ENCODE data around the gene ASB1. TPM values are rescaled to one million over a fixed set of nuclear protein-coding genes. Genes with fewer than 3 reads are reported as not detected.

Gene ASB1
- total RNA-seq, 2 experiments from 2014 or later, result 31.7 to 33.4 TPM

GRCh38 chr2:238499731-238500580, 73.2 kb downstream of the ASB1 start:
- POLR2A ChIA-PET, result no interaction called here
- Mint-ChIP-seq H3K4me1 (peaks cover 3% of the 10 kb centered on the region), H3K4me3 (no peak overlapping the region), H3K27ac (no peak overlapping the region), H3K9me3 (ENCODE audit: low read depth) (no peaks in the 10 kb centered on the region), H3K36me3 (ENCODE audit: low read depth) (no peaks in the 10 kb centered on the region), H3K27me3 (no peaks in the 10 kb centered on the region)
- DNase-seq (no peak), ATAC-seq (no peak)
- intact Hi-C loops (cut with DNase I, micrococcal nuclease), result no loop called here
- CTCF ChIA-PET, result no interaction called here

GRCh38 chr2:238501311-238501710, 74.6 kb downstream of the ASB1 start:
- no peaks in the 10 kb centered on the region for H3K4me1 Mint-ChIP-seq
- DNase-seq, result no peak
- H3K27ac Mint-ChIP-seq, result no peak overlapping the region
- no peaks in the 10 kb centered on the region for H3K27me3 Mint-ChIP-seq
- H3K36me3 Mint-ChIP-seq (ENCODE audit: low read depth), result no peaks in the 10 kb centered on the region
- intact Hi-C loops (cut with DNase I, micrococcal nuclease), result no loop called here
- no peak for ATAC-seq
- H3K9me3 Mint-ChIP-seq (ENCODE audit: low read depth), result no peaks in the 10 kb centered on the region
- H3K4me3 Mint-ChIP-seq, result no peak overlapping the region
- ChIA-PET CTCF (no interaction called here), POLR2A (no interaction called here)

Other genes with a start within 250 kb of the ASB1 start
- 10 to 100 TPM; 39.2 to 44.3 TPM for gene ILKAP, start 223.2 kb upstream of the ASB1 start, total RNA-seq
- gene HES6, start 186.9 kb upstream of the ASB1 start, total RNA-seq, result 1 to 10 TPM; 1.8 to 4.0 TPM
- gene PER2, start 138.3 kb upstream of the ASB1 start, total RNA-seq, result 10 to 100 TPM; 12.2 to 13.5 TPM
- gene TRAF3IP1, start 106.4 kb upstream of the ASB1 start, total RNA-seq, result 1 to 10 TPM; 8.5 to 9.8 TPM

All from activated CD4-positive, alpha-beta T cell treated with anti-CD3 and anti-CD28 coated beads for 36 hours (primary cell).